ENCODE data around the gene XCL2.
"Not testable (repeated sequence)": the region's sequence is repeated elsewhere in the genome, so short reads cannot be mapped to it uniquely, and the experiment has no call there.

The XCL2 gene

GRCh38 chr1:168556647-168557046, 12.8 kb upstream of the XCL2 start:
- DNase-seq (ENCODE audit: low read depth): no peak

DNA sequence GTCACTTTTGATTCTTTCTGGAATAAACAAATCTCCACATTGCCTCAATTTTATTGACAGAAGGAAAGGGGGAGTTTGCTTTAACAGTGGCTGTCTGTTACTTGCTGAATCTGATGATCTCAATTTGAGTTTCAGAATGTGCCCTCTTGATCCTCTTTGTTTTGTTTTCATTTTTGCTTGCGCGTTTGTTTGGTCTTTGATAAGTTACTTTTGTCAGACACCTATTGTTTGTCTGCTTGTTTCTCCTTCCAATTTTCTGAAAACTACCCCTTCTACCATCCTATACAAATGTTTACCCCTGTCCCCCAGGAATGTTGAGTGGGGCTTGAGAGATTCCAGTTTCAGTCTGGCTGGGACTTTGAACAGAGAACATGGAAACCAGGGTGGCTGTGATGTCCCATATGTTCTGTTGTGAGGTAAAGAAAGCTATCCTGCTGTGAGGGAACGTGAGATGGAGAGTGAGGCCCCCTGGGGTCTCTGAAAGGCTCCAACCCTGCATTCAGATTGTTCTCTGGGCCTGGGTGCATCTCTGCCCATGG, 11.8 kb upstream of the XCL2 start:
- no peak for DNase-seq (ENCODE audit: low read depth)

GRCh38 chr1:168554603-168555483, 11.0 kb upstream of the XCL2 start:
- DNase-seq (ENCODE audit: low read depth): no peak

DNA sequence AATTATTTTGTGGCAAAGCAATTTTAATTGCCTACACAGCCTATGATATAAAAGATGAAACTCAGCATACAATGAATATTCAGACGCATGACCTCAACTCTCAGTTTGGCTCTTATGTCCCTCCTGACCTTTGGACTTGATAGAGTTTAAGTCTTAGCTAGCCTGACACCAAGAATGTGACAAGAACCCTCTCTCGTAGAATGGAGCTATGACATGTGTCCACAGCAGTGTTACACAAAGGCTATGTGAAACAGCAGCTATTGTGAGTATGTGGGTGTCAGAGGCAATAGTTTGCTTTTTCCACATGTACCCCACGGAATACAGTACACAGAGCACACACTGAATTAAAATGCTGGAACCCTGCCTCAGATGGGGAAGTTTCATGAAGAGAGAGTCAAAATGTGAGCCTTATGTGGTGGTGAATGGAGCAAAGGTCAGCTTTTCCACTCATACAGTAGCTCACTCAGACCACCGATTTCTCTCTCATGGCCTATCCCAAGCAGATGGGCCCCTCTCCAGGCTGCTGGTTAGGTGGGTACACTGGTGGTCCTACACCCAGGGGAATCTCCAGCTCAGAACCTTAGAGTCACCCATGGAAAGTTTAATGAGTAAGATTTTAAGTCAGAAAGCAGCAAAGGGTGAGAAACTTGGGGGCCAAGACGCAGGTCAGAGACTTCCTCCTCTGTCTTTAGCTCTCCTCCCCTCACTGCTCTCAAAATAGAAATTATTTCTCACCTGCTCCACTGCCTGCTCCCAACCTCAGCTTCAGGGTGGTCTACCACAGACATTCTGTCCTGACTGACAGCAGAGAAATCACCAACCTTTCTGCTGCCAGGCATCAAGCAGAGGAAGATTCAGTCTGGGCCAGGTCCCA, 10.1 kb upstream of the XCL2 start:
- DNase-seq (ENCODE audit: low read depth): no peak

- DNase-seq (ENCODE audit: low read depth): no peak
Observed at GRCh38 chr1:168552961-168553360, 9.2 kb upstream of the XCL2 start.

GRCh38 chr1:168551688-168552087, 7.9 kb upstream of the XCL2 start:
- DNase-seq (ENCODE audit: low read depth): no peak

GRCh38 chr1:168550971-168551370, 7.2 kb upstream of the XCL2 start:
- DNase-seq (ENCODE audit: low read depth): no peak

GRCh38 chr1:168546553-168546895, 2.7 kb upstream of the XCL2 start:
- DNase-seq (ENCODE audit: low read depth): not testable (repeated sequence)

GRCh38 chr1:168545678-168546552, 2.1 kb upstream of the XCL2 start:
- DNase-seq (ENCODE audit: low read depth): peak; percentile 14

DNA sequence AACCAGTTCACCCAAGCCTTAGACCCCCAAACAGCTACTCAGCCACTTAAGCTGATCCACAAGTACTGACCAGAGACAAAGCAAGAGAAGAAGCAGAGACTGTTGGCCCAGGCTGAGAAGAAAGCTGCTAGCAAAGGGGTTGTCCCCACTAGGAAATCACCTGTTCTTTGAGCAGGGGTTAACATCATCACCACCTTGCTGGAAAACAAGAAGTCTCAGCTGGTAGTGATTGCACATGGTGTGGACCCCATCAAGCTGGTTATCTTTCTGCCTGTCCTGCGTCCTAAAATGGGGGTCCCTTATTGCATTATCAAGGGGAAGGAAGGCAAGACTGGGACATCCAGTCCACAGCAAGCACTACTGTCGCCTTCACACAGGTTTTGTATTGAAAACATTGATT, 819 bp downstream of the XCL2 start:
- DNase-seq (ENCODE audit: low read depth): not testable (repeated sequence)

- not testable (repeated sequence) for DNase-seq (ENCODE audit: low read depth)
Observed at GRCh38 chr1:168540798-168541197, 3.0 kb downstream of the XCL2 start.

GRCh38 chr1:168535536-168535935, 8.3 kb downstream of the XCL2 start:
- DNase-seq (ENCODE audit: low read depth): no peak

DNA sequence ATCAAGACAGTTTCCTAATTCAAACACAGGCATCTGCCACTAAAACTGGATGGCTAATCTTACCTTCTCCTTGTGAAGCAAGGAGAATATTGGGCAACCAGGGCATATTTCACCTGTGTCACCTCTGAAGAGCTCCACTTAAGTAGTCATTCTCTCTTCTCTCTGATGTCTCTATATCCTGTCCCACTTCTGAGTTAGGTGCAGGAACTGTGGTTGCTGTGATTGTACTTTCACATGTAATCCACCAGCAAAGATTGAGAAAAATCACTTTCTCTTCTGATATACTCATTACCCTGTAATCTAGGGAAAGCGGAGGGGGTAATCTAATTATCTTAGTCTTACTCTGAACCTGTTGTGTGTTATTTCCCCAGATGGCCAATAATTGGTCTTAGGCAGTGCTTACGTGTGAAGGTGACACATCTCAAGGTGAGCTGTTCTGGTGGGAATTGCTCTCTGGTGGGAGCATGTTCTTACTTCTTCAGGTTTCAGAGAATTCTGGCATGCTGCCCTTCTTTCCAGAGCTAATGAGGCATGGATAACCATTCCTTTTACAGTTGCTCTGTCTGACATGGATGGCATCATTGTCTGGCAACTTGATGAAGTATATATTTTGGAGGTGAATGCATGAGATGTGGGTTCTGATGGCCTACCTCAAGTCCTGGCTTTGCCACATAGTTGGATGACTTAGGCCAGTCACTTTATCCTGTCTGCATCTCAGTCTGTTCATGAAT, 12.0 kb downstream of the XCL2 start:
- DNase-seq (ENCODE audit: low read depth): no peak

GRCh38 chr1:168529518-168529917, 14.3 kb downstream of the XCL2 start:
- DNase-seq (ENCODE audit: low read depth): no peak

GRCh38 chr1:168521401-168522000, 22.3 kb downstream of the XCL2 start:
- no peak for DNase-seq (ENCODE audit: low read depth)

DNA sequence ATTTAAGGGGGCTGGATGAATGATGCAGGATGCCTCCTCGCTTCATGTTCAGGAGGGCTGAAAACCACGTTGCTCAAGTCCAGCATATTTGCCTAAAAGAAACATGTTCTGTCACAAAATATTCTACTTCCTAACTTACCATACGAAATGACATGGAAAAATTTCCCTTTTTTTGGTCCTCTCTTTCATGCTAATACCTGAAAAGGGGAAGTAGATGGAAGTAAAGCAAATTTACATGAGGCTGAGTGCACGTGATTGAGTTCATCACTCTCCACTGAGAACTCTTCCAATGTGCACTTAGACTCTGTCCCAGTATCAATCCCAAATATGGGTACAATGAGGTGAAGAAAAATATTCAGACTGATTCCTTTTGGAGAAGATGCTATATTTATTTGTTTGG, 23.0 kb downstream of the XCL2 start:
- no peak for DNase-seq (ENCODE audit: low read depth)

DNA sequence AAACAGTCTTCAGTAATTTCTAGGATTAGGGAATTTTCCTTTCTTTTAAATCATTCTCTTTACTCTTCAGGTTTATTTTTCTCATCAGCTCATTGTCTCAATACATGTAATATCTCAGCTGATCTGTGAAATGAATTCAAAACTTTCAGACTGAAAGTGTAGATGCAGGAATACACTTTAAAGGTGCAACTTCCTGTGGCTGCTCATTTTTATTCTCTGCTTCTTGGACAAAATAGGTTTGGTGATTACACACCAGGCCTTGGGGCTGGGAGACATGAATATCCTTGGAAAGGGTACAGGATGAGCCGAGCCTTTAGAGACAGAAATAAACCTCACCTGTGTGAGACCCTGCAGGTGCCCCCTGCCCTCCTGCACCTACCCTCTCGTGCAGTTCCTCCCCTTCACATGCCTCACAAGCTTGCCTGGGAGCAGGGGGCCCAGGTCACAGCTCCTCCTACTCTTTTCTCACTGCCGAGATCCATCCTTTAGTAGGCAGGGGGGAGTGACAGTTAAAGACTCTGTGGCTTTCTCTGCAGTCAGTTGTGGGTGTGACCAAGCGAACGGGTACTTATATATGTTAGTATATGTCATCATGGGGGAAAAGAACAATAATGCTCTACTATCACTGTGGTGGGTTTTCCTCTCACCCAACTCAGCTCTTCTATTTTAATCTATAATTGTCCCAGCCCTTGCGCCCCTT, 23.6 kb downstream of the XCL2 start:
- DNase-seq (ENCODE audit: low read depth): no peak

GRCh38 chr1:168518813-168519212, 25.0 kb downstream of the XCL2 start:
- DNase-seq (ENCODE audit: low read depth): no peak

- DNase-seq (ENCODE audit: low read depth): no peak
Observed at GRCh38 chr1:168518201-168518689, 25.6 kb downstream of the XCL2 start.

GRCh38 chr1:168514455-168514854, 29.3 kb downstream of the XCL2 start:
- DNase-seq (ENCODE audit: low read depth): no peak
